Activated CD8-positive, alpha-beta memory T cell treated with anti-CD3 and anti-CD28 coated beads, Interleukin-2, amount 50 U/mL, for 24 hours (primary cell): ENCODE data around the gene FOXI1.
"Not testable (repeated sequence)": the region's sequence is repeated elsewhere in the genome, so short reads cannot be mapped to it uniquely, and the experiment has no call there.

Experiments used
- DNase-seq: peaks from one replicate; pipeline ENCODE4 v3.0.0-alpha.2; 2020; ENCODE audit errors: extremely low read depth

The FOXI1 gene

DNA sequence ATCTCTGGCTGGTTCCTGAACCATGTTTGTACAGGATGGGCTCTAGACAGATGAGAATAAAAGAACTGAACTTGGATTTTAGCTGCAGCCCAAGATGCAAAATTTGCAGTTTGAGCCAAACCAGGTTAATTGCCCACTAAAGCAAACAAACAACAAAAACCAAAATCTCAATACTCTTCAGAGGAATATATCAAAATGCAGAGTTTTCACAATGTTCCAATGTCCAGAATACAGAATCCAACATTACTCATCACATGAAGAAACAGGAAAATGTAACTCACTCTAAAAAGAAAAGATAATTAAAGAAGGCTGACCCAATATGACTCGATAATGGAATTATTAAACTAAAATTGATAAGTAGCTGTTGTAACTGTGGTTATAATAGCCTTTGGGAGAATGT, 20.4 kb downstream of the FOXI1 start:
- DNase-seq, result no peak

DNA sequence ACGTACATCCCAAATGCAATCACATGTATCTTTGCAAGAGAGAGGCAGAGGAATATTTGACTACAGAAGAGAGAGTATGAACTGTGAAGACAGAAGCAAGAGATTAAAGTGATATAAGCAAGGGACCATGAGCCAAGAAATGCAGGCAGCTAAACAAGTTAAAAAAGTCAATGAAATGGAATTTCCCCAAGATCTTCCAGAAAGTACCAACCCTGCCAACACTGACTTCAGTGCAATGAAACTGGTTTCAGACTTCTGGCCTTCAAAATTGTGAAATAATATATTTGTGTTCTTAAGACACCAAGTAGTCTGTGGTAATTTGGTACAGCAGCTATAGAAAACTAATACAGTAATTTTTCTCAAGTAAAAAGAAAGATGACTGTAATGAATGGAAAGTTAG, 20.9 kb downstream of the FOXI1 start:
- DNase-seq, result no peak

DNA sequence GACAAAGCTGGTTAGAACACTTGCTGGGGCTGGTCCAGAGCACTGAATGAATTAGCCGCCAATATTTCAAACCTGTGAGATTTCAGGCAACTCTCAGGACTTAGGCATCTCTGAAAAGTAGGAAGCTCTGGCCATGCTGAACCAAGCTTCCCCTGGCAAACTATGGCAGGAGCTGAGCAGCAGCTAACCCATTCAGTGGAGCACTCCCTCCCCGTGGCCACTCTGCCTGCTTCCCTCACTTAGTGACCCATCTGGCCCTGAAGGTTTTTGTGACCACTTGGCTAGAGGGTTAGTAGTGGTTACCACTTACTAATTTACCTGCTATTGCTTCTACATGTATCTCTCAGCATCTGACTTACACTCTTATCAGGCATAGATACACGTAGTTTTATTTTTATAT, 25.5 kb downstream of the FOXI1 start:
- no peak for DNase-seq

DNA sequence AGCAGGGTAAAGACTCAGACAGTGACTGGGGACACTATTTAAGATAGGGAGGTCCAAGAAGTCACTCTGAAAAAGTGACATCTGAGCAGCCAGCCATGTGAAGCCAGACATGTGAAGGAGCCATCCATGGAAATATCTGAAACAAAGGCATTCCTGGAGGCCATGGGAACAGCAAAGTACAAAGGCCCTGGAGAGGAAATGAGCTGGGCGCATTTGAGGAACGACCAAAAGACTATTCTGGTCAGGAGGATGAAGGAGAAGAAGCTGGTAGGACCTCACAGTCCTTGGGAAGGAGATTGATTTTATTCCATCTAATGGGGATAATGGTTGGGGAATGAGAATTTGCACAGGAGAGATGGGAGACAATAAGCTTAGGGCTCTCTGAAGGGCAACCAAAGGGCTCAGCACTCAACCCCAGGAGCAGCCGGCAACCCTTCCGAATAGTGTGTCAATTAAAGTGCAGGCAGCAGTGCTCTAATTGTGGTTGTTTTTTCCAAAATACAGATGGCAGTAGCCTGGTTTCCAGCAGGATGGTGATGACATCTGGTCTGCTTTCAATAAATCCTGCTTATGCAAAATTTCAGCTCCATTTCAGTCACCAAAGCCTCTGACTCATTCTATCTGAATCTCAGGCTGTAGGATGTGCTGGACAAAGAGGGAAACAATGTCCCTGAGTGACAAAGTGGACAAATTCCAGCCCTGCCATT, 26.7 kb downstream of the FOXI1 start:
- DNase-seq, result no peak

- no peak for DNase-seq
Measured at GRCh38 chr5:170132976-170133448, 27.3 kb downstream of the FOXI1 start.

DNA sequence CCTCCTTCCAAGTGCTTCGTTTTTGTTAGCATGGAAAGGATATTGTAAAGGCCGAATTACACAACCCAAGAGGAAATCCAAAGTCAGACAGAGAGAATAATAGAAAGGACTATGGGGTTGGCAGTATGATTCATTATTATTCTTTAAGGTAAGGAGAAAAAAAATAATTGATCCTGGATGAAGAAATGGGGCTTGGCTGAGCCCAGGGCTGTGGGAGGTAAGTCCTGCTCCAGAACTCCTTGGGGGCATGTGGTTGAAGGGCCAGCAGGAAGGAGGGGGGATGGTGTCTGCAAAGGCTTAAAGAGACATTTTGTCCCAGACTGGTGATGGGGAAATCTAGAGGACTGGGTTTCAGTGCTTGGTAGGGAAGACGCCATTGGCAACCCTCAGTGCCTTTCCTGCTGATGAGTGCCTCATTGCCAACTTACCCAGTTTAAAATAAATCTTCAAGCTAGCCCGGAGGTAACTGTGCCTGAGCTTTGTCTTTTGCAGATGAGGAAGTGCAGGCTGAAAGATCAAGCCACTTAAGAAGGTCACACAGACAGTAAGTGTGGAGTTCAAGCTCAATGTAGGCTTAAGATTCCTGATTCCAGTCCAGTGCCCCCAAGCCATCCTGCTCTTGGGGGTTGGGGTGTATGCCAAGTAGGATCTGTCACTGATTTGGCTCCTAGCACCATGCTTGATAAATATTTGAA, 30.2 kb downstream of the FOXI1 start:
- DNase-seq, result no peak

- no peak for DNase-seq
Measured at GRCh38 chr5:170136506-170136905, 30.8 kb downstream of the FOXI1 start.

- DNase-seq, result no peak
Measured at GRCh38 chr5:170137694-170138214, 32.1 kb downstream of the FOXI1 start.

GRCh38 chr5:170138273-170138672, 32.6 kb downstream of the FOXI1 start:
- no peak for DNase-seq

DNA sequence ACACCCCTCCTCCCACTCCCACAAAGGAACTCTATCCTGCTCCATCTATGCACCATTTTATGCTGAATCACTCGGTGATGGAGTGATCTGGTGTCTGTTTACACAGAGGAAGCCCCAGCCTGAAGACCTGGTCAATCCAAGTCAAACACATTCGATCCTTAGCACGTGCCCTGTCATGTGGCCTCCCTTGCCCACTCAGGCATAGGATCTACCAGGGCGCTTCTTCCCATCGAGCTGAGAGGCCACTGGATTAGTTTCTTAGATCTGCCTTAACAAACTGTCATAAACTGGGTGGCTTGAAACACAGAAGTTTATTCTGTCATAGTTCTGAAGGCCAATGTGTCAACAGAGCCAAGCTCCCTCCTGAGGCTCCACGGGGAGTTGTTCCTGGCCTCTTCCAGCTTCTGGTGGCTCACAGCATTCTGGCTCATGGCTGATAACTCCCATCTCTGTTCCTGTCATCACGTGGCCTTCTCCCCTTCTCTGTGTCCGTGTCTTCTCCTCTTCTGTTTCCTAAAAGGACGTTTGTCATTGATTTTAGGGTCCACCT, 34.2 kb downstream of the FOXI1 start:
- no peak for DNase-seq

DNA sequence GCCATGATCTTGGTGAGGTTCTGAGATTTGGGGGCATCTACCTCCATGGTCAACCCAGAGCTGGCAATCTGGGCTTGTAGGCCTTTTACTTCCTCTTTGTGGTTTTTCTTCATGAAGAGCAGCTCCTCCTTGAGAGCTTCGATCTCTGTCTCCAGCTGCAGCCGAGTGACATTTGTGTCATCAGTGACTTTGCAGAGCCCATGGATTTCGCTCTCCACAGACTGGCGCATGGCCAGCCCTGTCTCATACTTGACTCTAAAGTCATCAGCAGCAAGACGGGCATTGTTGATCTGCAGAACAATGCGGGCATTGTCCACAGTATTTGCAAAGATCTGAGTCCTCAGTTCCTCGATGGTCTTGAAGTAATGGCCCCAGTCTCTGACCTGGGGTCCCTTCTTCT, 35.5 kb downstream of the FOXI1 start:
- not testable (repeated sequence) for DNase-seq

DNA sequence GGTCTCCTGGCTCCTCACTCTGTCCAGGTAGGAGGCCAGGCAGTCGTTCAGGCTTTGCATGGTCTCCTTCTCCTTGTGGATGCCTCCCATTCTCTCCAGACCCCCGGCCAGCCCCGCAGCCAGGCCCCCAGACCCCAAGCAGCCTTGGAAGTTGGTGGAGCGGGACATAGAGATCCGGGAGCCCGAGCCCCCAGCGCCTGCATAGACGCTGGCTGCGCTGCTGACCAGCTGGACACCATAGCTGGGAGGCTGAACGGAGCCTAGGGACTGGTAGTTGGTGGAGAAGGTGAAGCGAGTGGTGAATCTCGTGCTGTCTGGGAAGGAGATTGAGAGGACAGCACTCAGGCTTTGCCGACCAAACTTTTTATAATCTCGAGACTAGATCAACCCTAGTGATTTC, 35.9 kb downstream of the FOXI1 start:
- DNase-seq, result no peak

DNA sequence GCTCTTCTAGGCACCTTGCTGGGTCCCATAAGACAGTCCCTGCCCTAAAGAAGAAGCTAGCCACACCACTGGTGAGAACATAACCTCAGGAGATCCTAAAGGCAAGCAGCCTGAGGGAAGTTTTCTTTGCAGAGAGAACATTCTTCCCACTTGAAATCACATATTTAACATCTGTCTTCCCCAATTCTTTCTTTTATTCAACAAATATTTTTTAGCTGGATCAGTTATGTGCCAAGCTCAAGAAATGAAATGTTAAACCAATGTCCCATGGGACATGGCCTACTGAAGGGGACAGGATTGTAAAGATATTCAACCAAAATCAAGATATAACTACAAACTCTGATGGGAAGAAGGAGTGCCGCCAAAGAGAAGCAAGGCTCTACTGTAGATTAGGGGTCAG, 36.5 kb downstream of the FOXI1 start:
- no peak for DNase-seq

DNA sequence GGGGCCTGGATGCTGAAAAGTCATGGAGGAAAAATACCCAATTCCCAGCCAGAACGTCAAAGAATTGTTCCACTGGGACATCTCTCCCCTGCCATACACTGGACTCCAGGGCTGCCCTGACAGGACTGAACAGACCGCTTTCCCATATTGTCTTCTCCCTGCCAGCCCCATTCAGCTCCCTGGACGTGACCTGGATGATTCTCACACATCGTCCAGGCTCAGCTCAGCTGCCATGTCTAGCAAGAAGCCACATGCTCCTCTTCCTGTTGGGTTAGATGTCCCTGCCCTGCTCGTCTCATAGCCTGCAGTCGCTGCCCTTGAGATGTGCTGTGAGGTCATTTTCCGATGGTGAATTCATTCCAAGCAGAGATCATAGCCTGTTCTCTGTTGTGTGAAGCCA, 37.4 kb downstream of the FOXI1 start:
- no peak for DNase-seq

DNA sequence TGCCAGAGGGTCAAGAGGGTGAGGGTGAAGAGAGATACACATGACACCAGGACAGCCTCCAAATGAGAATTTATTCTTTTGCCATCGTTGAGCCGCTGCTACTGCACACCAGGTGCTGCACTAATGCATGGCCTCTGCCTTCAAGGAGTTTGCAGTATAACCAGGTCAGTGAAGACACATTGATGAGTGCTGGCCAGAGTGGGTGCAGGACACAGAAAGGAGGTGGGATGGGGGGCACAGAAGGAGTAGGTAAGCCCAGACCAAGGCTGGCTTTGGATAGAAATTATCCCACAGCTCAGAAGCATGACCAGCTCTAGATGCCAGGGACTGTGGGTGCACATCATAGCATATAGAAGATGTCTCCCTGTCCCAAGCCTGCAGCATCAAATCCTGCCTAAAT, 38.0 kb downstream of the FOXI1 start:
- no peak for DNase-seq

DNA sequence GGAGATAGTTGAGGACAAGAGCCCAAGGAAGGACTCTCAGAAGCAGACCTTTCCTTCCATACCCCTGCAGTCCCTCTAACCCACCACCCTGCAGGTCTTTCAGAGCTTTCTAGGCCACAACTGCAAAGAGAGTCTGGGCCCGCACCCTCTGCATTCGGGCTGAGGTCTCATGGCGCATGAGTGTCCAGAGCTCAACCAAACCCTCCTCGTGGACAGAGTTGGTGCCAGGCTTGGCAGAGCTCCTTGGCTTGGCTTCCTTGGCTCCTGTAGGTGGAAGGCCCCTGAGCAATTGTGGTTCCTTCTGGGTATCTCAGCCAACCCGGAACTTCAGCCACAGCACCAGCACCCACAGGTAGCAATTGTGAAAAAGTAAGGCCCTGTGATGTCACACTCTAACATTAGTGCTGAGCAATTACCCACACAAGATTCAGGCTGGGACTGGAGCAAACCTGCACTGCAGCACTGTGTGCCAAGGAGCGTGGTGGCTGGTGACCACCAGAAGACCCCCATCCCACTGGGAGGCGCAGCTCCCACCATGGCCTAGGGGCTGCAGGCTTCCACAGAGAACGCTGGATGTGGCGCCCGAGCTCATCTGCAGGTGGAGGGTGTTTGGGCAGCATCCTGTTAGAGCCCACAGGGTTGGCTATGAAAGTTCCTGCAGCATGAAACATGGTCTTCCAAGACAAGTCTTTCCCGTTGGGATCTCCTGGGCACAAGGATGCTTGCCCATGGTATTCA, 38.8 kb downstream of the FOXI1 start:
- no peak for DNase-seq

GRCh38 chr5:170145462-170145861, 39.8 kb downstream of the FOXI1 start:
- no peak for DNase-seq

GRCh38 chr5:170147051-170147752, 41.5 kb downstream of the FOXI1 start:
- no peak for DNase-seq

DNA sequence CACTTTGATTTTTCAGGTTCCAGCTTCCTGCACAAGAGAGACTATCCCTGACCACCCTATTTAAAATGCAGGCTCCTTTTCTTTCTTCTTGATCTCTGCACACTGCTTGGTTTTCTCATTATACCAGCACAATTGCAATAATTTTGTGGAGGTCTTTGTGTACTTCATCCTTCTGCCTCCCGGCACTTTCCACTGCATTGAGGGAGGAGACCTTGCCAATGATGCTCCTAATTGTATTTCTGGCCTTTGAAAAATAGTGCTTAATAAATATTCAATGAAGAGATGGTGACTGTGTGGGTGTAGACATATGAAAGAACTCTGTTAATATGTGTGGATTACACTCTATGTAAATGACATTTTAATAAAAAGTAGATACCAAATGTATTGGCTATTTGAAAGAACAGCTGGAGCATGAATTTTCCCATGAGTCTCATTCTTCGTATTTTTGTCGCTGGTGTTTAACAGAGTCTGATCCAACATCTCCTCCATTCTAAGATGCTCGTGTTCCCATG, 42.1 kb downstream of the FOXI1 start:
- no peak for DNase-seq

DNA sequence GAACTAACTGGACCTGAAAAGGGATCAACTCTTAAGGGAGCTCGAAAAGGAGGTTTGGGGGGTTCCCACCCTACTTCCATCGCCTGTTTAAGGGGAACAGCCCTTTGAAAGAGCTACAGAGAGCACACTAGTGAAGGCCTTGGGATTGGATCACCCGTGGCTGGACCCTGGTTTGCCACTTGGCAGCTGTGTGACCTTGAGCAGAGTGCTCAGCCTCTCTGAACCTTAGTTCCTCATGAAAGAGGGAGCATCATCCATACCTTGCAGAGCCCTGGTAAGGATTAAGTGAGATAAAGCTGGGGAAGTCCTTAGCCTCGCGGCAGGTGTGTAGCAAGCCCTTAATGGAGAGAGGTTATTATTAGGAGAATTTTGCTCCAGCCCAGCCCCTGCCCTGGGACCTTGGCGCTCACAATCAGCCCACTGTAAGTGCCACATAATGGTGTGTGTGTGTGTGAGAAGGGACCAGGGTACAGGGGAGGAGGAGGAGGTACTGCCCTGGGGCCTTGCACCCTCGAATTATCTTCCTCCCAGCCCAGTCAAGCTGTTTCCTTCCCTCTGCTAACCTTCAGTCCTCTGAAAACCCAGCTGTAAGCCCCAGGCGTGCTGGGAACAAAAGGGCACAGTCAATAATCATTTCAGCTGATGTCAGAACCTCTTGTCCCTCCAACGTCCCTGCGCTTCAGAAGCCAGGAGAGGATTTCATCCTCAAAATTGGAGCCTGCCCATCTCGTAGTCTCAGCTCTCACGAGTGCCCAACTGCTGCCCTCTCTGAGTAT, 42.9 kb downstream of the FOXI1 start:
- DNase-seq, result no peak

DNA sequence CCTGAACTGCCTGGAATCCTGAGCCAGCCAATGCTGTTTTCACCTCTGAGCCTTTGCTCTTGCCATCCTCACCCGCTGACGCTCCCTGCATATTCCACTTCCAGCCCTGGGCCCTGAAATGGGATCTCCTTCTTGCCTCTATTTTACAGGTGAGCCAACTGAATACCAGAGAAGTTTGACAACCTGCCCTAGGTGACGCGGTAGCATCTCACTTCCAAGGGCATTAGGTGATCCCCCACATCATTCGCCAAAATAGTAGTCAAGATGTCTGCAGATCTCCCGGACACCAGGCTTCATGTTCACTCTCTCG, 43.5 kb downstream of the FOXI1 start:
- no peak for DNase-seq
